ENCODE data around the gene RFESD.

Gene RFESD

GRCh38 chr5:95647886-95648860, 1.6 kb downstream of the RFESD start:
- no peak overlapping the region for H3K4me3 ChIP-seq (ENCODE audit: low read length)
- no peaks in the 10 kb centered on the region for H3K36me3 ChIP-seq (ENCODE audit: control insufficient read depth, insufficient read depth, low read length, severe bottlenecking)
- H3K9me3 ChIP-seq (ENCODE audit: control insufficient read depth, low read length), result no peaks in the 10 kb centered on the region
- H3K4me1 ChIP-seq (ENCODE audit: control insufficient read depth, insufficient read depth, low read length), result peaks cover 11% of the 10 kb centered on the region
- no peaks in the 10 kb centered on the region for H3K27me3 ChIP-seq (replicated peaks; ENCODE audit: control insufficient read depth, insufficient read depth, low read length)
- DNase-seq (ENCODE audit: low read depth), result no peak
- peak overlapping the region; percentile 94 for H3K9ac ChIP-seq (ENCODE audit: low read length)

- Histone ChIP-seq H3K9ac (ENCODE audit: low read length) (no peak overlapping the region), H3K4me3 (ENCODE audit: low read length) (no peak overlapping the region), H3K9me3 (ENCODE audit: control insufficient read depth, low read length) (no peaks in the 10 kb centered on the region), H3K36me3 (ENCODE audit: control insufficient read depth, insufficient read depth, low read length, severe bottlenecking) (no peaks in the 10 kb centered on the region), H3K27me3 (replicated peaks; ENCODE audit: control insufficient read depth, insufficient read depth, low read length) (no peaks in the 10 kb centered on the region), H3K4me1 (ENCODE audit: control insufficient read depth, insufficient read depth, low read length) (peaks cover 11% of the 10 kb centered on the region)
- no peak for DNase-seq (ENCODE audit: low read depth)
Observed at GRCh38 chr5:95649274-95649673, 2.7 kb downstream of the RFESD start.

- Histone ChIP-seq H3K9ac (ENCODE audit: low read length) (no peak overlapping the region), H3K9me3 (ENCODE audit: control insufficient read depth, low read length) (no peaks in the 10 kb centered on the region), H3K4me3 (ENCODE audit: low read length) (no peak overlapping the region), H3K4me1 (ENCODE audit: control insufficient read depth, insufficient read depth, low read length) (peaks cover 11% of the 10 kb centered on the region), H3K27me3 (replicated peaks; ENCODE audit: control insufficient read depth, insufficient read depth, low read length) (no peaks in the 10 kb centered on the region), H3K36me3 (ENCODE audit: control insufficient read depth, insufficient read depth, low read length, severe bottlenecking) (no peaks in the 10 kb centered on the region)
- DNase-seq (ENCODE audit: low read depth), result no peak
Observed at GRCh38 chr5:95649842-95650620, 3.5 kb downstream of the RFESD start.

GRCh38 chr5:95652849-95653248, 6.3 kb downstream of the RFESD start:
- no peak for DNase-seq (ENCODE audit: low read depth)
- Histone ChIP-seq H3K27me3 (replicated peaks; ENCODE audit: control insufficient read depth, insufficient read depth, low read length) (no peaks in the 10 kb centered on the region), H3K4me3 (ENCODE audit: low read length) (no peak overlapping the region), H3K36me3 (ENCODE audit: control insufficient read depth, insufficient read depth, low read length, severe bottlenecking) (no peaks in the 10 kb centered on the region), H3K4me1 (ENCODE audit: control insufficient read depth, insufficient read depth, low read length) (peaks cover 2% of the 10 kb centered on the region), H3K9me3 (ENCODE audit: control insufficient read depth, low read length) (no peaks in the 10 kb centered on the region), H3K9ac (ENCODE audit: low read length) (no peak overlapping the region)

GRCh38 chr5:95654196-95654595, 7.6 kb downstream of the RFESD start:
- Histone ChIP-seq H3K36me3 (ENCODE audit: control insufficient read depth, insufficient read depth, low read length, severe bottlenecking) (peaks cover 4% of the 10 kb centered on the region), H3K27me3 (replicated peaks; ENCODE audit: control insufficient read depth, insufficient read depth, low read length) (no peaks in the 10 kb centered on the region), H3K9me3 (ENCODE audit: control insufficient read depth, low read length) (no peaks in the 10 kb centered on the region), H3K4me1 (ENCODE audit: control insufficient read depth, insufficient read depth, low read length) (no peaks in the 10 kb centered on the region), H3K4me3 (ENCODE audit: low read length) (no peak overlapping the region), H3K9ac (ENCODE audit: low read length) (no peak overlapping the region)
- no peak for DNase-seq (ENCODE audit: low read depth)

GRCh38 chr5:95655575-95655974, 9.0 kb downstream of the RFESD start:
- H3K9ac ChIP-seq (ENCODE audit: low read length), result no peak overlapping the region
- no peaks in the 10 kb centered on the region for H3K9me3 ChIP-seq (ENCODE audit: control insufficient read depth, low read length)
- DNase-seq (ENCODE audit: low read depth), result no peak
- no peak overlapping the region for H3K4me3 ChIP-seq (ENCODE audit: low read length)
- H3K36me3 ChIP-seq (ENCODE audit: control insufficient read depth, insufficient read depth, low read length, severe bottlenecking), result peaks cover 4% of the 10 kb centered on the region
- no peaks in the 10 kb centered on the region for H3K4me1 ChIP-seq (ENCODE audit: control insufficient read depth, insufficient read depth, low read length)
- no peaks in the 10 kb centered on the region for H3K27me3 ChIP-seq (replicated peaks; ENCODE audit: control insufficient read depth, insufficient read depth, low read length)

- H3K4me1 ChIP-seq (ENCODE audit: control insufficient read depth, insufficient read depth, low read length), result peaks cover 8% of the 10 kb centered on the region
- no peak for DNase-seq (ENCODE audit: low read depth)
- no peak overlapping the region for H3K4me3 ChIP-seq (ENCODE audit: low read length)
- no peaks in the 10 kb centered on the region for H3K27me3 ChIP-seq (replicated peaks; ENCODE audit: control insufficient read depth, insufficient read depth, low read length)
- H3K9ac ChIP-seq (ENCODE audit: low read length), result no peak overlapping the region
- H3K36me3 ChIP-seq (ENCODE audit: control insufficient read depth, insufficient read depth, low read length, severe bottlenecking), result peaks cover 4% of the 10 kb centered on the region
- H3K9me3 ChIP-seq (ENCODE audit: control insufficient read depth, low read length), result no peaks in the 10 kb centered on the region
Observed at GRCh38 chr5:95660060-95660459, 13.5 kb downstream of the RFESD start.

- Histone ChIP-seq H3K4me3 (ENCODE audit: low read length) (no peak overlapping the region), H3K4me1 (ENCODE audit: control insufficient read depth, insufficient read depth, low read length) (peaks cover 8% of the 10 kb centered on the region), H3K36me3 (ENCODE audit: control insufficient read depth, insufficient read depth, low read length, severe bottlenecking) (peaks cover 4% of the 10 kb centered on the region), H3K9ac (ENCODE audit: low read length) (no peak overlapping the region), H3K9me3 (ENCODE audit: control insufficient read depth, low read length) (no peaks in the 10 kb centered on the region), H3K27me3 (replicated peaks; ENCODE audit: control insufficient read depth, insufficient read depth, low read length) (no peaks in the 10 kb centered on the region)
- DNase-seq (ENCODE audit: low read depth), result no peak
Observed at GRCh38 chr5:95662946-95663345, 16.4 kb downstream of the RFESD start.

GRCh38 chr5:95664204-95664786, 17.7 kb downstream of the RFESD start:
- no peaks in the 10 kb centered on the region for H3K36me3 ChIP-seq (ENCODE audit: control insufficient read depth, insufficient read depth, low read length, severe bottlenecking)
- H3K27me3 ChIP-seq (replicated peaks; ENCODE audit: control insufficient read depth, insufficient read depth, low read length), result no peaks in the 10 kb centered on the region
- DNase-seq (ENCODE audit: low read depth), result peak; percentile 78
- H3K9ac ChIP-seq (ENCODE audit: low read length), result peak overlapping the region; percentile 48
- no peaks in the 10 kb centered on the region for H3K9me3 ChIP-seq (ENCODE audit: control insufficient read depth, low read length)
- peaks cover 19% of the 10 kb centered on the region for H3K4me1 ChIP-seq (ENCODE audit: control insufficient read depth, insufficient read depth, low read length)
- H3K4me3 ChIP-seq (ENCODE audit: low read length), result no peak overlapping the region

- H3K27me3 ChIP-seq (replicated peaks; ENCODE audit: control insufficient read depth, insufficient read depth, low read length), result no peaks in the 10 kb centered on the region
- H3K4me1 ChIP-seq (ENCODE audit: control insufficient read depth, insufficient read depth, low read length), result peaks cover 34% of the 10 kb centered on the region
- no peaks in the 10 kb centered on the region for H3K9me3 ChIP-seq (ENCODE audit: control insufficient read depth, low read length)
- DNase-seq (ENCODE audit: low read depth), result no peak
- H3K4me3 ChIP-seq (ENCODE audit: low read length), result no peak overlapping the region
- no peak overlapping the region for H3K9ac ChIP-seq (ENCODE audit: low read length)
- no peaks in the 10 kb centered on the region for H3K36me3 ChIP-seq (ENCODE audit: control insufficient read depth, insufficient read depth, low read length, severe bottlenecking)
Observed at GRCh38 chr5:95667061-95667618, 20.6 kb downstream of the RFESD start.

- no peaks in the 10 kb centered on the region for H3K27me3 ChIP-seq (replicated peaks; ENCODE audit: control insufficient read depth, insufficient read depth, low read length)
- H3K9me3 ChIP-seq (ENCODE audit: control insufficient read depth, low read length), result no peaks in the 10 kb centered on the region
- no peaks in the 10 kb centered on the region for H3K36me3 ChIP-seq (ENCODE audit: control insufficient read depth, insufficient read depth, low read length, severe bottlenecking)
- DNase-seq (ENCODE audit: low read depth), result no peak
- no peak overlapping the region for H3K9ac ChIP-seq (ENCODE audit: low read length)
- H3K4me3 ChIP-seq (ENCODE audit: low read length), result no peak overlapping the region
- H3K4me1 ChIP-seq (ENCODE audit: control insufficient read depth, insufficient read depth, low read length), result peaks cover 39% of the 10 kb centered on the region
Observed at GRCh38 chr5:95667678-95668077, 21.1 kb downstream of the RFESD start.
